HG02798 (cell line): Measurements from ENCODE around the gene KCTD1.
"Not testable (repeated sequence)": the region's sequence is repeated elsewhere in the genome, so short reads cannot be mapped to it uniquely, and the experiment has no call there.

Experiments used
- ATAC-seq: cut with Tn5 transposase; IDR thresholded peaks from one replicate; pipeline ENCODE4 v1.9.1; 2021; ENCODE audit warnings: mild to moderate bottlenecking; ENCODE audit not compliant: unreplicated experiment, poor library complexity

Gene KCTD1

GRCh38 chr18:26461405-26461804 lies 86.9 kb downstream of the KCTD1 start:
- no peak for ATAC-seq

DNA sequence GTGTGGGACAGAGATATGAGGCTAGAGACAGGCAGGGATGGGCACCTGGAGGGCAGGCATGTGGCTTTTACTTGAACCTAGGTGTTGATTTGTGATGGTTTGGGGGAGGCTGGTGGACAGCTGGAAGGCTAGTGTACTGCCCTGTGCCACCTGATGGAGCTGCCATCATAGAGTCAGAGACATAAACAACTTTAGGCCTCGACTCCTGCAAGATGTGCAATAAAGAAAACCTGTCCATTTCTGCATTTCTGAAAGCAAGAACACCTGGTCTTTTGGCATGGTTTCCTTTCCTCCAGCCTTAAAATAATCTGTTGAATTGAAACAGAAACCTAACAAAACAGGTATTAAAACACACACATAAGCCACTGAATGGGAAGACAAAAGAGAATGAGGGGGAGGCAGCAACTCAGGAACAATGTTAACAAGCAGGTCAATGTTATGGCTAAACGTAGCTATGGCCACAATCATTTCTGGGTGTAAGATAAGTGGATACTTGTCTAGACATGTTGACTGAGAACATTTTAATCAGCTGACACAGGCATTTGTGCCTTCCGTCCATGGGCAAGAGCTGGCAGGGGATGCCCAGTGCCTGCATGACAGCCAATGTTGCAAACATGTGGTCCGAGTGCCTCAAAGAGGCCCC lies 87.8 kb downstream of the KCTD1 start:
- ATAC-seq = peak; percentile 78

DNA sequence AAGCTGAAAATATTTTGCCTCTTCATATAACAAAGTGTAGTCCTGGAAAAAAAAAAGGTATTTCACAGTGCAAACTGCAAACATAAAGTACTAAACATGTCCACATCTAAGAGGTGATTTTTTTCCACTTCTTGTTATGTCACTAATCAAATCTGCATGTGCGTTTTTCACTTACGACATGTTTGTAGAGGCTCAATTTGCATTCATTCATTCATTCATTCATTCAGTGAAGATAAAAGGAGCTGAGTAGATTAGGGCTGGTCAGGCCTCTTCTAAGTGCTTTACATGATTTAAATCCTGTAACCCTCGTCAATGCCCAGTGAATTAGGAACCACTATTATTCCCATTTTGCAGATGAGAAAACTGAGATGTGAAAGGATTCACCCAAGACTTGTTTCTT lies 88.5 kb downstream of the KCTD1 start:
- no peak for ATAC-seq

GRCh38 chr18:26459340-26459739 lies 89.0 kb downstream of the KCTD1 start:
- ATAC-seq = no peak

DNA sequence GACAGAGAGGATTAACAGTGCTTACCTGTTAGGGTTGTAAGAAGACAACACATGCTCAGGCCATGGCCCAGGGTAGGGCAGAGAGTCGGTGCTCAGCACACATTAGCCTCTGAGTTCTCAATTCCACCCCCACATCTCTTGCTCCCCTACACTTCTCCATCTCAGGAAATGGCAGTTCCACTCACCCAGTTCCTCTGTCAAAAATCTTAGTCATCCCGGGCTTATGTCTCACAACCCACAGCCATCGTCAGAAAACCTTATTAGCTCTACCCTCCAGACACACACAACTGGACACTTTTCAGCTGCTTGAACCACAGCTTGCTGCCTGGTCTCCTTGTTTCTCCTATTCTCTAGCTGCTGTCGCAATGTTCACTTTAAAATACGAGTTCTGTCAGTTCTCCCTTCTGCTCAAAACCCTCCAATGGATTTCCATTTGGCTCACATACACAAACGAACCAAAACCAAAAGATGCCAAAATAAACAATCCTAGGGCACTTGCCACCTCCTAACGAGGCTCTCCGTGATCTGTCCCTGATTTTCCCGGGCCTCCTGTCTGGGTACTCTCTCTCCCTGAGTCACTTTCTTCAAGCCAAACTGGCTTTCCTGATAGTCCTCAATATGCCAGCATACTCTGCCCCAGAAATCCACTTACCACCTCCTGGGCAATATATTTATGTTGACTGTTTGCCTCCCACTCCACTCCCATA lies 89.7 kb downstream of the KCTD1 start:
- peak; percentile 55 for ATAC-seq

- no peak for ATAC-seq
These were observed 90.6 kb downstream of the KCTD1 start for GRCh38 chr18:26457611-26458353.

- ATAC-seq = no peak
These were observed 91.2 kb downstream of the KCTD1 start for GRCh38 chr18:26457195-26457594.

DNA sequence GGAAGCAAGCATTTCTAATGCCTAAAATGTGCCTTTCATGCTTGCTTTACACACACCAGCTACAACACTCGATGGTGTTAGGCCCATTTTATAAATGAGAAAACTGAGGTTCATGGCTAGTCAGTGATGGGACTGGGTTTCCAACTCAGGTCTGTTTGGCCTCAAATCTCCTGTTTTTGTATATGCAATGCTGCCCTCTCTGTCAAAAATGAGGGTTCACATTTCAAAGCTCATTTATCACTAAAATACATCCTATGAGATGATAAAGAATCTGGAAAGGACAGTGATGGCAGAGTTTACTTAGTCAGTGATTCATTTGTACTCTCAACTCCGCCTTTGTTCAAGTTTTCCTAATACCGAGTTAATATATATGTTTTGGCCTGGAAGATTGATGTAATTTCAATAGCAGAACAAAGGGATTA lies 92.3 kb downstream of the KCTD1 start:
- no peak for ATAC-seq

- ATAC-seq = no peak
These were observed 92.7 kb downstream of the KCTD1 start for GRCh38 chr18:26455639-26456038.

DNA sequence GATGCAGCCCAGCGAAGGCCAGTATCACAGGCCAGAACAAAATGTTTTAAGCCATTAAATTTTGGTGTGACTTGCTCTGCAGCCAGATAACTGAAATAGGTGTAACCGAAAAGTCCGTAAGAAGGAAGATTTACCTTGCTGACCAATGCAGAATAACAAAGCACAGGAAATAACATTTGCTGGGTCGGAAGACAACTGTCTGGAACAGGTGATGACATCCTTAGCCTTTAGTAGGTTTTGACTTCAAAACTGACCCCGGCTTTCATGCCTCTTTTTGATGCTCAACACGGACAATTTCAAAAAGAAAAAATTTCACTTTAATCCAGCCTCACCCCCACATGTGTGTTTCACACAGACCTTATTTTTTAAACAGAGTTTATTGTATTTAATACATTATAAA lies 93.7 kb downstream of the KCTD1 start:
- ATAC-seq = no peak

DNA sequence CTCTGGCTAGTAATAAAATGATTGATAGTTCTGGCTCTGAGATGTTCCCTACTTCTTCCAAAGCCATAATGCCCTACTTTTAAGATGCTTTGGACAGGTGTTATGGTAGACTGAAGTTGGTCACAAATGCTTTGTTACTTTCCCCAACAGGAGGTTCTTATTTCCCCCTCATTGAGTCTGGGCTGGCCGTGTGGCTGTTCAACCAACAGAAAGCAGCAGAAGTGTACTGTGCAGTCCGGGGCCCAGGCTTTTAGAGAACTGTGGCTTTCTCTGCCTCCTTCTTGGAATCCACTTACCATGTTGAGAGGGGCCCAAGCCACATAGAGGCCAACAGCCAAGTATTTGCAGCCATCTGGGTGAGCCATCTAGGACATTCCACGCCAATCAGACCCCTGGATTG lies 94.2 kb downstream of the KCTD1 start:
- ATAC-seq = no peak

DNA sequence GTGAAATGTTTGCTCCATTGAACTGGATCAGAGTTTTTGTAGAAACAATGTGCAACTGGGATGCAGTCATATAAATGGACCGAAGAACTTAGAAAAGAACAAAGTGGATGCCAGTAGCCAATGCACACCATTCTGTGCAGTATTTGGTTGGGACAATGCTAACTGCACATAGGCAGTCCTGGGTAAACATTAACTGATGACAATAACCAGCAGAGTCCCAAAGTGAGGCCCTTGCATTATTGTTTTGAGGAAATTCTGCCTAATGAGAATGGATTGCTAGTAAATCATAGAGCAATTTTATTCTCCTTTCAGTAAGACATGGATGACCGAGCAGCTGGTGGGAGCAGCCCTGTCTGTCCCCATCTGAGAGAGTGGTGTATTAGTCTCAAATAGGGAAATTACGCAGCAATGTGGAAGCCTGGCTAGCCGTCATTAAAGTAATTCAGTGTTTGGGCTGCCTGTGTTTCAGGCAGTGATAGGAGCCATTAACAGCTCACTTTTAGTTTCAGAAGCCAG lies 94.9 kb downstream of the KCTD1 start:
- peak; percentile 56 for ATAC-seq

- no peak for ATAC-seq
These were observed 97.2 kb downstream of the KCTD1 start for GRCh38 chr18:26450989-26451682.

GRCh38 chr18:26448714-26449159 lies 99.6 kb downstream of the KCTD1 start:
- ATAC-seq = peak; percentile 61

DNA sequence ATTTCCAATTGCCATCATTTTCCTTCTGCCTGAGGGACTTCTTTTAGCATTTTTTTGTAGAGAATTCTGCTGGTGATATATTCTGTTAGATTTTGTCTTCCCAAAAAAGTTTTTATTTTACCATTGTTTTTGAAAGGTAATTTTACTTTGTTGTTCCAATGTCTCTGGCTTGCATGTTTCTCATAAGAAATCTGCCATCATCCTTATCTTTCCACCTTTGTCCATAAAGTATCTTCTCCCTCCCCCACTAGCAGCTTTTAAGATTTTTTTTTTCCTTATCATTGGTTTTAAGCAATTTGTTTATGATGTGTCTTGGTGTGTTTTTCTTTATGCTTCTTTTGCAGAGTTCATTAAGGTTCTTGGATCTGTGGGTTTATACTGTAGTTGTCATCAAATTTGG lies 104.5 kb downstream of the KCTD1 start:
- ATAC-seq = no peak

DNA sequence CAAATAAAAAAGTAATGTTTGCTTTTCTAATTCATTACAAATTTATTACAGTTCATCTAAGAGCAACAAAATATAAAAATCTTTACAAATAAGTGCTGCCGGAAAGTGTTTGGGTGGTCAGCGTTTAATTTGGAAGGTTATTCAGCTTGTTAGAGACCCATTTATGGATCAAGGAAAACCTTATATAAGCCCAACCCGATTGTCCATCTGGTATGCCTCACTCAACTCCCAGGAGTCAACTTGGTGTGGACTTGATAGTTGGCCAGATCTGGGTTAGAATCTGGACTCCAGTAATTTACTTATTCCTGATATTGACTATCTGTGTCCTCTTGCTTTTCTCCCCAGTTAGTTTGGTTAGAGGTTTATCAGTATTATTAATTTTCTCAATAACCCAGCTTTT lies 106.2 kb downstream of the KCTD1 start:
- no peak for ATAC-seq

DNA sequence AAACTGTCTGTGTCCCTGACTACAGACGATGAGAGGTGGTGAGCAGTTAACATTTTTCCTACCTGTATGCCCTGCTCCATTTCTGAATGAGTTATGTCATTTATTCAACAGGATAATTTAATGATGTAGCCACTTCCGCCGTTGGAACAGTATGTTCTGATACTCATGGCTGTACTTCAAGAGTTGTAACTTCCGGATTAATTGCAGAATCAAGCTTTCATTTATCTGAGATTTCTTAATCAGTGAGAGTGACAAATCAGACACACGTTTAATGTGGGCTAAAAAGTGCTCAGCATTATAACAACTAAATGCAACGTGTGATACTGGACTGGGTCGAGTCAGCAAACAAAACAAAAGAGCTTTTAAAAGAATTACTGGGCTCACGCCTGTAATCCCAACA lies 107.7 kb downstream of the KCTD1 start:
- no peak for ATAC-seq

DNA sequence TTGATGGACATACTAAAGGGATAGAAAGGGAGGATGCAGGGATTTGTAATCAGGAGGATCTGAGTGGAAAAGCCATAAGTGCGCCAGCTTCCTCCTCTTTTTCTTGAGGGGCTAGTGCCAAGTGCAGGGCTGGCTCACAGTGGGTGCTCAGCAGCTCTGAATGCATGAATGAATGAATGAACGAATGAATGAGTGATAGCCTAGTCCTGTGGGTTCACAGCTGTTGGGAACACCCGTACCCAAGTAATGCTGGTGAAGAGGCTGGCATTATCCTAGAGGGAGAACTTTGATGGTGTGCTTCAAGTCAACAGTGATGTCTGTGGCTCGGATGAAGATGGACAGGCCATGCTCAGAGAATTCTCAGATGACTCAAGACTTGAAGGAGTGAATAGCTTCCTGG lies 108.8 kb downstream of the KCTD1 start:
- ATAC-seq = no peak

GRCh38 chr18:26438980-26439379 lies 109.4 kb downstream of the KCTD1 start:
- peak; percentile 95 for ATAC-seq

DNA sequence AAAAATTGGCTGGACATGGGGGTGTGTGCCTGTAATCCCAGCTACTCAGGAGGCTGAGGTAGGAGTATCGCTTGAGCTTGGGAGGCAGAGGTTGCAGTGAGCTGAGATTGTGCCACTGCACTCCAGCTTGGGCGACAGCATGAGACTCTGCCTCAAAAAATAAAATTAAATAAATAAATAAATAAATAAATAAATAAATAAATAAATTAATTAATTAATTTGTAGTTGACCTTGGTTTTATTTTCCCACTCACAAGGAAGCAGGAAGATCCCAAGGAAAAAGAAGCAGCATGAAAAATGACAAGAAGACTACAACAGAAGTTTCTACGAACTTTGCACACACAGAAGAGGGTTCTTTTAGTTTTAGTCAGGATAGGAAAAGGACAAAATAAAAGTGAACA lies 110.7 kb downstream of the KCTD1 start:
- ATAC-seq = not testable (repeated sequence)
